IPS-20b (cell line): ENCODE measurements around the gene IGFBP7.

ENCODE experiments used
- H3K27ac ChIP-seq: one replicate; pipeline ENCODE4 v1.5.1; 2013; ENCODE audit warnings: low read length
- H3K27me3 ChIP-seq: 2 replicates; pipeline ENCODE4 v1.6.1; 2013; ENCODE audit warnings: mild to moderate bottlenecking, low read length, inconsistent platforms; ENCODE audit not compliant: insufficient read depth
- H3K36me3 ChIP-seq: 2 replicates; pipeline ENCODE4 v1.6.1; 2013; ENCODE audit warnings: low read depth, mild to moderate bottlenecking, inconsistent platforms, low read length, moderate library complexity; ENCODE audit not compliant: insufficient read depth
- H3K4me1 ChIP-seq: 2 replicates; pipeline ENCODE4 v1.6.1; 2013; ENCODE audit warnings: mild to moderate bottlenecking, control low read depth, inconsistent platforms, low read length, moderate library complexity; ENCODE audit not compliant: insufficient read depth
- H3K4me3 ChIP-seq: 2 replicates; pipeline ENCODE4 v1.5.1; 2013; ENCODE audit warnings: mild to moderate bottlenecking, low read length, inconsistent platforms
- H3K9ac ChIP-seq: 2 replicates; pipeline ENCODE4 v1.6.1; 2013; ENCODE audit warnings: low read depth, mild to moderate bottlenecking, inconsistent platforms, low read length, moderate library complexity
- H3K9me3 ChIP-seq: 2 replicates; pipeline ENCODE4 v1.6.1; 2013; ENCODE audit warnings: mild to moderate bottlenecking, low read depth, low read length, inconsistent platforms; ENCODE audit not compliant: insufficient read depth

Gene IGFBP7

GRCh38 chr4:57093845-57094831, 16.0 kb downstream of the IGFBP7 start:
- H3K27ac ChIP-seq = no peak overlapping the region
- H3K27me3 ChIP-seq = no peaks in the 10 kb centered on the region
- H3K9me3 ChIP-seq = no peaks in the 10 kb centered on the region
- no peaks in the 10 kb centered on the region for H3K36me3 ChIP-seq
- peaks cover 16% of the 10 kb centered on the region for H3K4me1 ChIP-seq
- no peak overlapping the region for H3K4me3 ChIP-seq
- H3K9ac ChIP-seq = no peak overlapping the region

GRCh38 chr4:57091657-57092162, 18.5 kb downstream of the IGFBP7 start:
- Histone ChIP-seq H3K36me3 (no peaks in the 10 kb centered on the region), H3K9me3 (no peaks in the 10 kb centered on the region), H3K27ac (no peak overlapping the region), H3K27me3 (no peaks in the 10 kb centered on the region), H3K4me3 (no peak overlapping the region), H3K9ac (no peak overlapping the region), H3K4me1 (peaks cover 16% of the 10 kb centered on the region)

DNA sequence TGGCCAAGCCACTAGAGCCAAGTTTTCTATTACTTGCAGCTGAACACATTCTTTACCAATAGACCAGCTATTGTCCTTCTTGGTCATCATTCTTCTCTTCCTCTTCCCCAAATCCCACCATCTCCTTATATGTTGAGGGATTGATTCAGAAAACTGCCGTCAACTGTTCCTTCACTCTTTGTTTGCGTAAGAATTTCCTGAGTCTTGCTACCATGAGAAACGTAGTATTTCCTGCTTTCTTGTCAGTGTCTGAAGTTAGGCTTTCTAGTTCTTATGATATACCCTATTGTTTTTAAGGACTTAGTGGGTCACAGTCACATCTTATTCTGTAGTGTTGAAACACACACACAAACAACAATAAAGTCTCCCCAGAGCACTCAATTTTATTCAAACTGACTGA, 20.1 kb downstream of the IGFBP7 start:
- Histone ChIP-seq H3K27me3 (no peaks in the 10 kb centered on the region), H3K4me3 (no peak overlapping the region), H3K36me3 (no peaks in the 10 kb centered on the region), H3K27ac (no peak overlapping the region), H3K4me1 (peaks cover 16% of the 10 kb centered on the region), H3K9ac (no peak overlapping the region), H3K9me3 (no peaks in the 10 kb centered on the region)

DNA sequence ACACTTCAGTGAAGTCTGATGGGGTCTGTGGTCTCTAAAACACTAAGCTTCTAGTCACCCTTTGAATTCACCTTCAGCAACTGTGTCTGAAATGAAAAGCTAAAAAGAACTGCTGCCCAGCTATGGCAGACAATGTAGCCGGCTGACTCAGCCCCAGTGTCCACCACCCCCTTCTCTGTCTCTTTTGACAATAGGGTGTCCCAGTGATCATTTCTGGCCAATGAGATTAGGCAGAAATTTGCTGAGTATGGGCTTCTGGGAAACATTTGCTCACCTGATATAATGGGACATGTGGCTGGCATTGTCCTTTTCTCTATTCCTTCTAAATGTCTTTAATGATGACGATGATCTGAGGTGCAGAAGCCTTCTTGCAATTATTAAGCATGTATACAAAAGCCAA, 20.6 kb downstream of the IGFBP7 start:
- H3K4me3 ChIP-seq = no peak overlapping the region
- no peak overlapping the region for H3K9ac ChIP-seq
- no peaks in the 10 kb centered on the region for H3K9me3 ChIP-seq
- no peaks in the 10 kb centered on the region for H3K27me3 ChIP-seq
- H3K36me3 ChIP-seq = no peaks in the 10 kb centered on the region
- no peak overlapping the region for H3K27ac ChIP-seq
- H3K4me1 ChIP-seq = peaks cover 16% of the 10 kb centered on the region

- H3K4me1 ChIP-seq = peaks cover 5% of the 10 kb centered on the region
- H3K4me3 ChIP-seq = no peak overlapping the region
- no peaks in the 10 kb centered on the region for H3K9me3 ChIP-seq
- no peak overlapping the region for H3K9ac ChIP-seq
- no peaks in the 10 kb centered on the region for H3K36me3 ChIP-seq
- H3K27me3 ChIP-seq = no peaks in the 10 kb centered on the region
- H3K27ac ChIP-seq = no peak overlapping the region
Measured at GRCh38 chr4:57086031-57086723, 24.0 kb downstream of the IGFBP7 start.

DNA sequence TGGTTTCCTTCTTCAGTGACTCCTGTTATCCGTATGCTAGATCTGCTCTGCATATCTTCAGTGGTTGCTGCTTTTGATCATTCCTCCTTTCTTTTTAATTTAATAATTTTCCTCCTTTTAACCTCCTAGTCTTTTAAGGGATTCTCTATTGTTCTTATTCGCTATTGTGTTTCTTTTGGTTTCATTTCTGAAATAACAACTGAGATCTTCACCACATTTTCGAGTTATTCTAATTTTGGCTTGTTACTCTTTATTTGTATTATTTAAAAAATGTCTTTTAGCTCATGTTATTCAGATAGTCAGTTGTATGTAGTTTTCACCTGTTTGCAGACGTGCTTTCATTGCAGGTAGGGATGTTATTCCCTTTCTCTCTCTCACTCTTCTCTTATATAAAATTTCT, 24.9 kb downstream of the IGFBP7 start:
- H3K36me3 ChIP-seq = no peaks in the 10 kb centered on the region
- no peaks in the 10 kb centered on the region for H3K27me3 ChIP-seq
- no peak overlapping the region for H3K27ac ChIP-seq
- H3K4me3 ChIP-seq = no peak overlapping the region
- no peaks in the 10 kb centered on the region for H3K9me3 ChIP-seq
- no peak overlapping the region for H3K9ac ChIP-seq
- H3K4me1 ChIP-seq = no peaks in the 10 kb centered on the region

DNA sequence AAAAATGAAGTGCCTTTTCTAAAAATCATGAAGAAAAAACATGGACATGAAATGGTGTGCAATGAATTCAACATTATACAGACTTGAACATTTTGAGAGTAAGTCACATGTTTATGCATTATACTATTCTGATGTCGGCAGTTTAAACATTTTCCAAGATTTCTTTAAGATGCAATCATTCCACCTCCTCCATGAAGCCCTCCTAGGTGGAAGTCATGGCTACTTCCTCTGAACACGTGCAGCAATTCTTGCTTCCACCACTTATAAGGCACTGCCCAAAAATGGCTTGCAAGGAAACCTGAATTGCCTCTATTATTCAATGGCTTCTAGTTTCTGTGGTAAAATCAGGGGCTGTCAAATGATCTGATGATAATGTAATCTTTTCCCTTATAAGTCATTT, 25.8 kb downstream of the IGFBP7 start:
- Histone ChIP-seq H3K4me1 (peaks cover 4% of the 10 kb centered on the region), H3K9me3 (no peaks in the 10 kb centered on the region), H3K36me3 (no peaks in the 10 kb centered on the region), H3K4me3 (no peak overlapping the region), H3K27ac (no peak overlapping the region), H3K27me3 (no peaks in the 10 kb centered on the region), H3K9ac (no peak overlapping the region)

DNA sequence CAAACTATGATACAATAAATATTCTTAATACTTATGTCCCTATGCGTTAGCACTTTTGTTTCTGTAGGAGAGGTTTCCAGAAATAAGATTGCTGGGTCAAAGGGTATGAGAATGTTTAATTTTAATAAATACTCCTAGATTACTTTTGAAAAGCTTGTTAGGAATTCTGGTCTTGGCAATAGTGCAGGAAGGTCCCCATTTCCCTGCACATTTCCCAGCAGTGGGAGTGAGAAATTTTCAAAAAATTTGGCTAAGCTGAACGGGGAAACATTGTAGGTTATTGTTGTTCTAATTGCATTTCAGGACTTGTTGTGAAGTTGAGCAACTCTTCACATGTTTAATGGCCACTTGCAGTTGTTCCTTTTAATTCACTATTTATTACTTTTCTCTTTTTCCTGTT, 27.1 kb downstream of the IGFBP7 start:
- H3K4me3 ChIP-seq = no peak overlapping the region
- H3K27ac ChIP-seq = no peak overlapping the region
- H3K27me3 ChIP-seq = no peaks in the 10 kb centered on the region
- H3K9ac ChIP-seq = no peak overlapping the region
- peaks cover 16% of the 10 kb centered on the region for H3K4me1 ChIP-seq
- no peaks in the 10 kb centered on the region for H3K9me3 ChIP-seq
- no peaks in the 10 kb centered on the region for H3K36me3 ChIP-seq

DNA sequence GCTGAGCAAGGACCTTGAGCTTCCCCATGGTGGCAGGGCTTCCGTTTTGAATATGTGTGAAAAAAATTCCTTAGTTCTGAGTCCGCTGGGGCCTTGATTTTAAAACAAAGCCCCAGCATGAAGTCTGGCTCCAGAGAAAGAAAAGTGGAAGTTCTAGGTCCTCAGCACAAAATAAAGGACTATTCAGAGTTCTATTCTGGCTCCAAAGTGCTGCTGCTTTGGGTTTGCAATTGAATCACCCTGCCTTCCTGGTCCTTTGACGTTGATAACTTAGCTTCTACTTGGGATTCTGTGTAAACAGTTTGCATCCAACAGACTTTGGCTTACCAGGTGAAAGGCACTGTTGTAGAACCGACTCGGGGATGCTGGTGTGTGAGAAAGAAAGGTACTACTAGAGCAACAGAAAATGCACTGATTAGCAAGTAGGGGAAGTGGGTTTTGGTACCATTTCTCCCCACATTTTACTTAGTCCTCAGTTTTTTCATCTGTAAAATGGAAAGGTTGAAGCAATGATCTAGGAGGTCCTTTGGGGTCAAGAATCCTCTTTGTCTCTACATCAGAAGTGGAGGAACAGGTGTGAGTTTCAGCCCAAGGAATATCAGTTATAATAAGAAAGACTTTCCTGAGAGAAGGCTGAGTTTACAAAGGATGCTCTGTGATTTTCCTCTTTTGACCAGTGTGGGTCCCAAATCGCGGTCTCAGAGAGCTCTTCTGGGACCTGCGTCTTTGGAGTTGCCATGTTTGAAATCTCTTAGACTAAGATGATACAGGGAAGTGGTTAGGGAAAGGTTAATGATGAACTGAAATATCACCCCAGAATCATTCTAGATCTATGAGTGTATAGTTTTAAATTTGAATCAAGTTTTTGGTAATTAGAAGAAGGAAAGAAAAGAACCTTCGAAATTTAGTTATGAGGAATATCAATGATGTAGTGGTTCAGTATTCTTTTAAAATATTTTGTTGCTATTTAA, 28.2 kb downstream of the IGFBP7 start:
- no peaks in the 10 kb centered on the region for H3K36me3 ChIP-seq

DNA sequence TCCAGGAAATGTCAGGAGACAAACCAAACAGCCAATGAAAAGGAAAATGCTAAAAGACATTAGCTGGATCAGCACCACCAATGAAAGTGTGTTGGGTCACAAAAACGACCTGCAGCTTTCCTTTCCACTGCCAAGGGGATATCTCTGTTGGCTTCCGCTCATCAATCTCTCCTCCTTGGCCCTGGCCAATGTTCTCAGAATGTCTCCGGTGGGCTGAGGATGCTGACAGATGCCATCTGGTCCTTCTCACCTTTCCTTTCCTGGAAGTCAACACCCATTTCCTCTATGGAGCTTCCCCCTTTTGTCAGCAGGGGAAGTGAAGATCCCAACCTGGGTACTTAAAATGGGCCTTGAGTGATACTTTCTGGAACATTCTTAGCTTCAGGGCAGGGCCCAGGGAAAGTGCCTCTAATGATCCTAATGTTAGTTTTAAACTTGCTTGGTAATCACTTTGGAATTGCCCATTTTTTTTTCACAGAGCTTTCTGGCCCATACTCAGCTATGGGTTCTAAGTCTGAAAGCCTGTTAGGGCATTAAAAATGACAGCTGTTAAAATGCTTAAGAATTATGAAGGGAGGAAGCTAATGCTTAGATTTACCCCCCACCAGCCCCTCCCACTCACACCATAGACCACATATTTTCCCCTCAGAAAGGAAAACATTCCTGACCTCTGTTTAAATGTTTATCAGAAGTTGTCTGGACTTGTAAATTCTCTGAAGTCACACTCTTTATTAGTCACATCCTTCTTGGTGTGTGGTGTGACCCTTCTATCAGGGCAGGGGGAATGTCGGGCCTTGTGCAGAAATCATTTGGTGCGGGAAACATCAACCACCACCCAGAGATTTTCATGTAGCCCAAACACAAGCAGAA, 29.2 kb downstream of the IGFBP7 start:
- Histone ChIP-seq H3K4me1 (peaks cover 19% of the 10 kb centered on the region), H3K27ac (no peak overlapping the region), H3K36me3 (no peaks in the 10 kb centered on the region), H3K27me3 (no peaks in the 10 kb centered on the region), H3K9ac (no peak overlapping the region), H3K4me3 (no peak overlapping the region), H3K9me3 (no peaks in the 10 kb centered on the region)

More for the DNA sequence above, 28.2 kb downstream of the IGFBP7 start:
- Histone ChIP-seq H3K9ac (no peak overlapping the region), H3K9me3 (no peaks in the 10 kb centered on the region), H3K27ac (no peak overlapping the region), H3K4me1 (peaks cover 19% of the 10 kb centered on the region), H3K4me3 (no peak overlapping the region), H3K27me3 (no peaks in the 10 kb centered on the region)
